GM18507 (cell line): ENCODE measurements around the gene SETDB1.
A peak's percentile ranks its signal among the peaks of the same experiment; 100 is the strongest.

Source experiments
- DNase-seq: peaks from one replicate; pipeline ENCODE4 v3.0.0; 2011; ENCODE audit warnings: low read depth; ENCODE audit not compliant: insufficient read length; ENCODE audit errors: extremely low spot score
- FAIRE-seq: peaks from 2 replicates; lab custom pipeline; 2011; peaks lifted over from hg19 to GRCh38; lab: Jason Lieb, UNC

The SETDB1 gene

DNA sequence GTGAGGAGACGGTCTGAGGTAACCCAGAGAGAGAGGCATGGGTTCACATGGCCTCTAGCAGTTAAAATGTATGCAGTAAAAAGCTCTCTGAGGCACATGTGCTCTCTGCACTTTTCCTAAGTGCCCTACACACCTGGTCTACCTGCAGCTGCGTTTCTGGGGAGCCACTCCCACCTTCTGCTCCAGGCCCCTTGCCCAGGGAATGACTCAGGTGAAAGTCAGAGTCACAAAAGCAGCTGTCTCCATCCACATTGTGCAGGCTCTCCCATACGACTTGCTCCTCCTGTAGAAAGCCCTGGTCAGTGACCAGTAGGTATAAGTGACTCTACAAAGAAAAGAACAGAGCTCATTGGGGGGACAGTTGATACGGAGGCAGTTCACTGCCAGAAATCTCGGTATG is 71.8 kb downstream of the SETDB1 start:
- no peak for FAIRE-seq
- no peak for DNase-seq

DNA sequence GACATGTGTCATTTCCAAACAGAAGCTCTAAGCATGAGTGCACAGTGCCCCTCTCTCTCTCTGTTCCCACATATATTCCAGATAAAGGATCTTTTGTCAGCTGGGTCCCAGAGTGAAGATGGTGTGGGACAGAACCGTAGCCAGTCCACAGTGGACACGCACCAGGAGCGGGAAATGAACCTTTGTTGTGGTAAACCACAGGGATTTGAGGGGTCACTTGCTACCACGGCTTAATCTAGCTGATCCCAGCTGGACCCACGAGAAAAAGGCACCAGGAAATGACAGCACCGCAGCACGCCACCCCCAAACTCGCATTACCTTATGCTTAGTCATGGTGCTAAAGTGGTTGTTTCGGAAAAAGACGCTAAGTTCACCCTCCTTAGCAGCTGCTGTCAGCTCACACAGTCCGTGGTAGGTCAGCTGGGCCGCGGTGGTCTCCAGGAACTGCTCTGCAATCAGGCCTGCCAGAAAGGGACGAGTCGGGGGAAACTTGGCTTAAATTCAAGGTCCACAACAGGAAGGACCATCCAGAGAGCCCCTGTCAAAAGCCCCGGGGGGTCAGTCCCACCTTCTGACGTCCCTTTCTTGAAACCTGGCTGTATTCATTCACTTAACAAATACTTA is 73.0 kb downstream of the SETDB1 start:
- FAIRE-seq (no peak), DNase-seq (no peak)

DNA sequence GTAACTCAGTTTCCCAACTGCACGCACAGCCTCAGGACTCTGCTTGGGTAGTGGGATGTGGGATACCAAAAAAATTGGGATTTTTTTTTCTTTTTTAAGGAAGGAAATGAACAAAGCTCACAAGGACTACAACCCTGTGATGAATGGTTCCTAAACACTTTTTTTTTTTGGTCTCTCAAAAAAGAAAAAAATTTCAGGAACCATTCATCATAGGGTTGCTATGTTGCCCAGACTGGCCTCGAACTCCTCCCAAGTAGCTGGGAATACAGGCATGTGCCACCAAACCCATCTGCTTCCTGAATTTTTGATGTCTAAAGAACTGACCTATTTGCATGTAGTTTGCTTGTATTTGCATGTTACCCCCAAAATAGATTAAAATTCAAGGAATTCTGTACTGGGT is 73.8 kb downstream of the SETDB1 start:
- DNase-seq (no peak), FAIRE-seq (no peak)

DNA sequence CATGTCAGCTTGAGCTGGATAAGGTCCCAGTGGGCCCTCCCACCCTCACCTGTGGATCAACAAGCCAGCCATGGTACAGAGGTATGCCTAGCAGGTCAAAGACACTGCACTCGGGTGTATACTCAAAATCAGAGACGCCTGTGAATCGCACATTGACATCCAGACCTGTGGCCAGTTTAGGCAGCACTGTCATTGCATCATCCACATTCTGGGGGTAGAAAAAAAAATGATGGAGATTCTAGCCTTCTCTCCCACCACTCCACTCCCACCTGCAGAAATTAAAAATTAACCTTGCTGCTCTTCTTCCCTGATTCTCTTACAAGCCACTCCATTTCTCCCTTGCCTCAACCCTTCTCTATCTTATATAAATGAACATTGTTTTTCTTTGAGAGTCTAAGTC is 74.2 kb downstream of the SETDB1 start:
- DNase-seq: no peak
- FAIRE-seq: no peak

DNA sequence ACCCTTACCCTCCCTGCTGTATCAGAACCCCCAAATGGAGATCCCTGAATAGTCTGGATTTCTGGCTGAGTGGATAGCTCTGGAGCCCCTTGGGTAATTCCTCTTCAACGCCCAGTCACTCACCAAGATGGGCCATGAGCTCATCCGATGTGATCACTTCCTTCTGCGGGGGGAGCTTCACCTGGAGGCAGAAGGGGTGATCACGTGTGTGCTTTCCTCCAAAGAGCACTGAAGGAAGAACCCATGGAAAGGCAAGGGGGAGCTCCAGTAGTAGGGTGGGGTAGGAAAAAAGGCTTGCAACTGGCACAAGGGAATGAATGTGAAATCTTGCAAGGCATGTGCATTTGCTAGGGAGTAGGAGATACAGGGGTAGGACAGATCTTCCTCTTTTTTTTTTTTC is 75.4 kb downstream of the SETDB1 start:
- DNase-seq: no peak

DNA sequence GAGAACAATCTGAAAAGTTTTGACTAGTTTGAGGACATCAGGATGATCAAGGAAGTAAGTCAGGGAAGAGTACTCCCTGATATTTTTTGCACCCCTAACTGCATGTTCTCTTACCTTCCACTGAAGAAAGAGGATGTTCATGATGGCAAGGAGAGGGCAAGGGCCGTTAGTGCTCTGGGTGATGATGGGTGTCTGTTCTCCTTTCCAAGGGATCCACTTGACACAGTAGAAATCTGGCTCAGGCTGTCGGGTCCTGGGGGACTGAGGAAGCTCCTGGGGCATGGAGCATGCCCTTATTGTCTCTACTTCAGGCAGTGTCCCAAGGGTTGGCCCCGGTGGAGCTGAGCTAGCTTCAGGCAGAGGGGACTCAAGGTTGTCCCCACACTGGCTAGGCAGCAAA is 75.9 kb downstream of the SETDB1 start:
- FAIRE-seq (no peak), DNase-seq (no peak)

More for the DNA sequence above, 75.4 kb downstream of the SETDB1 start:
- FAIRE-seq: no peak

DNA sequence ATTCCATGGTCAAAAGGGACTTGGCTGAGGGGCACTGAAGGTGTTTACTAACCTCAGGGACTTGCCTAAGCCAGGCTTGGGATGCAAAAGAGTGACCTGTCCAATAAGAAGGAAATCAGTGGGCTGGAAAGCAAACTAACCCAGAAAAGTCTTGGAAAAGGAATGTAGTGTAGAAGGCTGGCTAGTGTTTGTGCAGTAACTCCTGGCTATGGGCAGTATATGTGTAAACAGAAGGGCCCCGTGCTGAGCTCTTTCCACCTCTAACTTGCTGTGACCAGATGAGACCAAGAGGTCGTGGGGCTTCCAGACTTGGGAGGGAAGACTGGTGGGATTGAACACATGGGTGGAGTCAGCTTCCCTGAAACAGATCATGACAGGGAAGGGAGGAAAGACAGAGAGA is 76.4 kb downstream of the SETDB1 start:
- DNase-seq (no peak), FAIRE-seq (no peak)

DNA sequence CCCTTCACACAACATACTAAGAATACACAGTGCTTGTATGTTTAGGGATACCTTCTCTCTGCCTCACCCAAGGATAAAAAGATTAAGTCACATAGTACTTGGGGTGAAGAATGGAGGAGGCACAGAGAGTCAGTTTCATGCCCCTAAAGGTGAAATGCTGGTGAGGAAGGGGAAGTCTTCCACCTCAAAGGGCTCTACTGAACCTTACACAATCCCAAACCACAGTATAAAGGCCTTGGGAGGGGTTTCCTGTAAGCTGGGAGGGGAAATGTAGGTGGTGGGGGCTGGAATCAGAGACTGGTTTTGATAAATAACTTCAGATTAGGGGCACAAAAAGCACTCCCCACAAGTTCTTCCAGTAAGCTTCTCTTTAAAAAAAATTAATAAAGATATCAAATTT is 77.0 kb downstream of the SETDB1 start:
- no peak for FAIRE-seq
- DNase-seq: no peak

DNA sequence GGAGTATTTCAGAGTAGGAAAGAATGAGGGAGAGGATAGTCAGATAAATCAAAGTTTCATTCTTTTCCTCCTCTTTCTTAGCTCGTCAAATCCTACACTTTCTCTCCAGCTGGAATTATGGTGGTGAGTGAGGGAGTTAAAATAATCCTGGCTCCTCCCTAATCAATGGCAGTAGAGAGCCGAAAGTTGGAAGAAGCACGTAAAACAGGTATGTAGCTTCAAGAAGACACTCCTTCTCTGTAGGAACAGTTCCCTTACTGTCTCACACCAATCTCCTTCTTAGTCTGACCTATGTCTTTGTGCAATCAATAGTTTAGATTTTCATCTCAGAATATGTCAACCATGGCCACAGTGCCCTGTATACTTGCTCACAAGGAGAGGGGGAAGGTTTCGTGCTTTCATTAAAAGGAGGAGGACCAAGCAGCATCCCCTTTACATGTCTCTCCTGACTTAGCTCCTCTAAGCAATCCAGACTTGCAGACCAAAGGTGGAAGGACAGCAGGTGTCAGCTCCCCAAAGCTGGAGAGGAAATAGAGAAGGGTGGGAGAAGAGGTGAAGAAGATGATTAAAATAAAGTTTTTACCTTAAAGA is 79.7 kb downstream of the SETDB1 start:
- DNase-seq: no peak
- no peak for FAIRE-seq

DNA sequence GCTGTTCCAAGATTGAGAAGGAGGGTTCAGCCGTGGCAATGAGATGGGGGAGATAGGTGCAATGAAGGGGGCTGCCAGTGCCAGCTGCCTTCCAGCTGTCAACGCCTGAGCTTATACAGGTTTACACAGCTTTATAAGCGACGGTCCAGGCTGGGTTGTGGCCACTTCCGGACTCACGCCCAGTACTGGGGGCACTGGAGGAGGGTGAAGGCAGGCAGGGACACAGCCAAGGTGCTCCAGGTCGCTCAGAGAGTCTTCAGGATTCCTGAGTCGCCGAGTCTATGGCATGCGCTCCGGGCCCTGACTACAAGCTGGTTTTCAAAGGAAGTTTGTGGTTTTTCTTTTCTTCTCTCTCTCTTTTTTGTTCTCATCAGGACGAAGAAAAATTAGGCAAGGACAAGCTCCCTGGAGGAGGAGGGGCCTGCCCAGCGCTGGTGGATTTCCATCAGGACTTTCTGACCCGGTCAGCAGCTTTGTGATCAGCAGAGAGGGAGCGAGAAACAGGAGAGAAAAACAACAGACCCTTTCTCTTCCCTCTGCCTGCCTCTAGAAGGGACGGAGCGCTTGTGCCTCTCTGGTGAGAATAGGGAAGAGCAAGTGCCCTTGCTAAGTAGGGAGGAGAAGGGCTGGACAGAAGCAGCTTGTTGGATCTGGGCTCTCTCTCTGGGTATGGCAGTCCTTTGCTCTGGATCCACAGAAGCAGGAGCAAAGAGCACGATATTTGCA is 80.3 kb downstream of the SETDB1 start, which contains the start of gene MINDY1:
Gene MINDY1, minus strand, starts transcription at position 576 of the 726 bp plus-strand sequence. CDS start 4,285 bp downstream, outside the sequence.
- DNase-seq (no peak), FAIRE-seq (peak; percentile 54)

DNA sequence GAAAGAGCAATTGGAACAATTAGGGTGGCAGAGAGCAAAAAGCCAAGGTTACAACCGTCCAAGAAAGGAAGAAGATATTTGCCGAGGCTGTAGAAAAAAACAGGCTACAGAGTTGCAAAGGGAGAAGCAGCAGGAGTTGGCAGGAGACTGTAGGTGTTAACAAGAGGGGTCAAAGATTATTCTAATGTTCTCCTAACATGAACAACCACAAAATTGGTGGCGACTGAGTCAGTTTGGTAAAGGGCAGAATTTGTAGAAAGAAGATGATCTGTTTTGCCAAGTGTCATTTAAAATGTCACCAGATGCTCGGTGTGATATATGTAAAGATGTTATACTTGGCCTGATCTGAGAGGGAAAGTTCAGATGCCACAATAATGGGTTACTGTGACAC is 81.7 kb downstream of the SETDB1 start:
- DNase-seq: no peak
- FAIRE-seq: no peak

DNA sequence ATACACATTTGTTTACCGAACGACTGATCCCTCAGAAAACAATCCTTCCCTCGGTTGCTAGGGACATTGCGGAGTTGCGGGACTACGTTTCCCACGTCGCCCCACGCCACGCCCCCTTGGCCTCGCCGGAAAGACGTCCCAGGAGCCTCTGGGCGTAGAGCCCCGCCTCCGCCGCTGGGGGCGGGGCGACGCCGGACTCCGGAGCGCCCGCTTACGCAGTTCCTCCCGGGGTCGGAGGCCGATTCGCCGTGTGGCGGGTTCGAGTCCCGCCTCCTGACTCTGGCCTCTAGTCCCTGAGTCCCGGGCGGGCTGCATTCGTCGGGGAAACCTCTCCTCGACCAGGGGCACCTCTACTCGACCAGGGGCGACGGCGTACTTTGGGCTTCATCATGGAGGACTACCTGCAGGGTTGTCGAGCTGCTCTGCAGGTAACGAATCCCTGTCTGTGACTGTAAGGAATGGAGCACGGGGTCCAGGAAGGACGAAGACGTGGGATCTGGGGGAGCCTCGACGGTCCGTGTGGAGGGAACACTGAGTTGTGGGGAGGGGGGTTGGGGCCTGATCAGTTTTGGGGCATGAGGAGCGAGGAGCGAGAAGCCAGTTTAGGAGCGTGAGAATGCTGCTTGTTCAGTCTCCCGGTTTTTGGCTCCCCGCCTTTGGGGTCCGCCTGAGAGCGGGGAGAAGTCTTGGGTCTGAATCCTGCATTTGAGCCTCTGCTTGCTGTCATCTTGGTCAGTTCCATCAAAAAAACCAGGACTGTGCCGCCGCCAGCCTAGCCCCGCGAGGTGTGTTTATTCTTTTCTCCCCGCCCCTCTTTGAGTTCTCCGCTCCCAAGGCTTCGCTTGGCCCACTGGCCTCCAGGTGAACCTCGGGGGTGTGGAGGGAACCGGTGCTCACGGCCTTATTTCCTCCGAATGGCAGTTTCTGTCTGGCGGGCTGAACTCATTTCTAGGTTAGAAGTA is 82.4 kb downstream of the SETDB1 start, which contains the start of gene PRUNE1:
Gene PRUNE1, plus strand, starts transcription at position 206 of the 962 bp plus-strand sequence. Its CDS starts 184 bp downstream, at position 390.
- DNase-seq (peak; percentile 99), FAIRE-seq (peak; percentile 81)

DNA sequence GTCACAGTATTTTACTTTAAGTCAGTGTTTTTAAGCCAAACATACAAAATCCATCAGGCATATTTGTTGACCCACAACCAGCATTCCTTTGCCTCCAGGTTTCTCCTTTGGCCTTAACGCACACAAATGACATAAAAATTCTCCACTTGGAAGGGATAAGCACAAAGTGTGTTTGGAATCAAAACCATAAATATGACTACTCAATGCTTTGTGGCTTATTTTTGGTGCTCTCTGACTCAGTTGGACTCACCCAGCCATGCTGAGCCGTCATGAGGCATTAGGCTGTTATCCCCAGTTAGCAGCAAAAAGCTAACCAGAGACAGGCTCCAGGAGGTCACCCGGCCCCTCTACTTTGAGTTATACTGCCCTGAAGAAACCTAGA is 83.0 kb downstream of the SETDB1 start:
- no peak for FAIRE-seq
- no peak for DNase-seq

DNA sequence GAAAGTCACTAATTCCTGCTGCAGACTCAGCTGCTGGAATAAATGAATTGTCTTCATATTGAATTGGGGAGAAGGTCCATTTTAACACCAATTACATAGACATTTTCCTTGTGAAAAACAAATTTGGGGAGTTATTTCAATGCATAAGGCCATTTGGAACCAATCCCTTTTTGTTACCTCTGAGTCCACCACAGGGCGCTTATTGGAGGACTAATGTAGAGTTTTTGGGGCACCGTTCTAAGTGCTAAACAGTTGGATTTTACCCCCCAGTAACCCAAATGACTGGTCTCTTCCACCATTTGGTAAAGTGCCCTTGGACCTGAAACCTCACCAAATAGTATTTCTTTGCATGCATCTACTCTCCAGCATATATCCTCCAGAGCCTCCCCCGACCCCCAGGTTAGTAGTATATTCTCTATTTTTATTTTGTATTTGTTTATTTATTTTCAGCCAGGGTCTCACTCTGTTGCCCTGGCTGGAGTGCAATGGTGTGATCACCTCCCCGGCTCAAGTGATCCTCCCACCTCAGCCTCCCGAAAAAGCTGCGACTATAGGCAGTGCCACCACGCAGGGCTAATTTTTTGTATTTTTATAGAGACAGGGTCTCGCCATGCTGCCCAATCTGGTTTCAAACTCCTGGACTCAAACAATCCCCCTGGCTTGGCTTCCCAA is 83.6 kb downstream of the SETDB1 start:
- DNase-seq: no peak
- FAIRE-seq: no peak

DNA sequence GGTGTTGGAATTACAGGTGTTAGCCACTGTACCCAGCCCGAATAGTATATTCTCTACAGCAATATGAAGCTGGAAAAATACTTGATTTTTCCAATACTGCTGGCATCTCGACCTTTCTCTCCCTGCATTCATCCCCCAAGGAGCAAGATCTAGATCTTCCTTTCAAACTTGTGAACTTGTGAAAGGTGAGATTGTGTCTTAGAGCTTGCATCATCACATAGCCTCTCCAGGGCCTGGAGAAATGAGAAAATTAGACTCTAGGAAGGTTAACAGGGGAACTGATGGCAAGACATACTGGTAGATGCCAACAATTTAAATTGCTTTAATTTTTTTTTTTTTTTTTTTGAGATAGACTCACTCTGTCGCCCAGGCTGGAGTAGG is 84.2 kb downstream of the SETDB1 start:
- FAIRE-seq (no peak), DNase-seq (no peak)

DNA sequence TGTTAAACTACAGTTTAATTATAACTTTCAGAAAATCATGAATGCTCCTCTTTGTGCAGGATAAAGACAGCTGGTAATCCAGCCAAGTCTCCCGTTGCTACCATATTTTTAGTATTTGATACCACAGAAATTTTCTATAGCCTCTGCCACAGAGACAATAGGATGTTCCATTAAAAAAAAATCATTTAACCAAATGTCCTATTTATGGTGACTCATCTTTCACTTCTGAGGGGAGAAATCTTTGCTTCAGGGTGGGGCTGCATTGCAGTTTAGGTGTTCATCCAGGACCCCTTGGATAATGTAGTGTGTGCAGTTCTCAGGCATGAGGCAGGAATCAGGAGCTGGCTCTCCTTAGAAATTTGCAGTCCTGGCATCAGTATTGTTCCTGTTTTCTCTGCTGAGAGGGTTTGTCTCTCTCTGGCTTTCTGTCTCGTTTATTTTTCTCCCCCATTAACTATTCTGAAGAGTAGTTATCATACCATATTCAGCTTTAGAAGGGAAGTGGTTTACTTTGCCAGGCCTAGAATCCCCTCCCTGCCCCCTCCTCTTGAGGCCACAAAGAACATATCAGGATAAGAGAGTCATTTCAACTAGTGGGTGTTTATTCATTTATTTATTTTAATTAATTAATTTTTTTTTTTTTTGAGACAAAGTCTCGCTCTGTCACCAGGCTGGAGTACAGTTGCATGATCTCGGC is 85.1 kb downstream of the SETDB1 start:
- DNase-seq (no peak), FAIRE-seq (no peak)

DNA sequence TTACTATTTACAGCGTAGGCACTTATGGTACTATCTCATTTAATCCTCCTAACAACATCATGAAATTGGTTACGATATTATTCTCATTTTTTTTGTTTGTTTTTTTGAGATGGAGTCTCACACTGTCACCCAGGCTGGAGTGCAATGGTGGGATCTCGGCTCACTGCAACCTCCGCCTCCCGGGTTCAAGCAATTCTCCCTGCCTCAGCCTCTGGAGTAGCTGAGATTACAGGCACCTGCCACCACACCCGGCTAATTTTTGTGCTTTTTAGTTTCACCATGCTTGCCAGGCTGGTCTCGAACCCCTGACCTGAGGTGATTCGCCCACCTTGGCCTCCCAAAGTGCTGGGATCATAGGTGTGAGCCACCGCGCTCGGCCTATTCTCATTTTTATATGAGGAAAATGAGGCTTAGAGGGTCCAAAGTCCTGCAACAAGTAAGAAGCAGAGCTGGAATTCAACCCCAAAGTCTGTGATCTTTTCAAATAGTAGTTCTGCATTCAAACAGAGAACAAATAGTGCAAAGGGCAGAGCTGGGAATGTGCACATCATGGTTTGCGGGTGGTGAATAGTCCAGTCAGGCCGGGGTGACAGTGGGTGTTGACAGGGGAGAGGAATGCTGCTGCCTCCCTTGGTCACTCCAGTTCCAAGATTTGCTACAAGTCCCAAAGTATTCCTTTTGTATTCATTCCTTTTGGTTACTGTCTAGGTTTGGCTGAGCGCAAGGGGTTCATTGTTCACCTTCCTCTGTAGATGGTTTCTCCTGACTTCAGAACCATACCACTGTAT is 86.7 kb downstream of the SETDB1 start:
- no peak for FAIRE-seq
- no peak for DNase-seq

DNA sequence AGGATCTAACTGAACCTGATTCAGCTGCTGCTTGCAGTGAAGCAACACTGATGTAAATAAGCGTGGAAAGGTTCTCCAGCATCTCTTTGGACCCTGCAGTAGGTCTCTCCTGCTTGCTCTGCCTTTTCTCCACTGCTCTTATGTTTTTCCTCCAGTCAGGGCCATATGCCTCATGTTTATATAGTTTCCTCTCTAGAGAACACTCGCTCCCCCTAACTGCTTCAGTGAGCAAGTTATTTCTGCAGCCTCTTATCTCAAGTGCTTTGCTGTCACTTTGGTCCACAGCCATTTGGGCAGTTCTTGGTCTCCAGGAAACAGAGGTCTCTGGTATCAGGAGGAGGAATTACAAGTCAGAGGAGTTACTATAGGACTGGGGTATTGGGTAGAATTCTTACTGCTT is 87.4 kb downstream of the SETDB1 start:
- FAIRE-seq (no peak), DNase-seq (no peak)
